Measurements from ENCODE around the gene ENTPD6. TPM values are rescaled to one million over a fixed set of nuclear protein-coding genes. Genes with fewer than 3 reads are reported as not detected.

ENTPD6 gene
- polyA plus RNA-seq, 3 donors = 36.2 to 120 (median 47.0) TPM

GRCh38 chr20:25176184-25176583, 19.3 kb upstream of the ENTPD6 start:
- intact Hi-C loops (cut with micrococcal nuclease) = no loop called here
- H3K36me3 Mint-ChIP-seq = no peaks in the 10 kb centered on the region
- H3K27me3 ChIP-seq (ENCODE audit: control insufficient read depth in 2 of 2, insufficient read depth in 2 of 2, low read length in 2 of 2) = peaks cover 3 to 10% of the 10 kb centered on the region in 2 donors
- no peaks in the 10 kb centered on the region for H3K4me1 Mint-ChIP-seq
- H3K9me3 Mint-ChIP-seq = peaks cover 0 to 6% (median 0%) of the 10 kb centered on the region in 7 donors
- no peak overlapping the region for H3K27ac Mint-ChIP-seq
- H4K20me1 ChIP-seq (ENCODE audit: insufficient read depth, low read length) = no peaks in the 10 kb centered on the region
- H3K4me1 ChIP-seq (ENCODE audit: control insufficient read depth in 1 of 2, insufficient read depth in 2 of 2, low read length in 2 of 2) = no peaks in the 10 kb centered on the region
- no peaks in the 10 kb centered on the region for H3K9me3 ChIP-seq (replicated peaks in 1 of 2; ENCODE audit: control insufficient read depth in 1 of 2, insufficient read depth in 1 of 2, low read length in 2 of 2)
- no peak overlapping the region for H3K4me2 ChIP-seq (replicated peaks; ENCODE audit: extremely low read depth, low read length, poor library complexity, severe bottlenecking)
- H3K27me3 Mint-ChIP-seq (ENCODE audit: low read depth in 3 of 3) = peaks cover 6 to 11% (median 9%) of the 10 kb centered on the region in 3 donors
- no peaks in the 10 kb centered on the region for H3K36me3 ChIP-seq (replicated peaks in 1 of 2; ENCODE audit: control insufficient read depth in 1 of 2, insufficient read depth in 2 of 2, low read length in 2 of 2)
- H3K4me3 Mint-ChIP-seq = no peak overlapping the region
- H3K9ac ChIP-seq (ENCODE audit: insufficient read depth, low read length, poor library complexity, severe bottlenecking) = no peak overlapping the region
- no peak for TF ChIP-seq CTCF (IDR thresholded peaks at IDR 0.05)
- no CpG with 5 or more reads among the region's 3 CpGs for WGBS (ENCODE audit: insufficient coverage)
- no peak overlapping the region for H3K27ac ChIP-seq (ENCODE audit: low read depth in 1 of 2, low read length in 2 of 2)
- DNase-seq = no peak
- H2AFZ ChIP-seq (ENCODE audit: insufficient read depth, low read depth, low read length, poor library complexity, severe bottlenecking) = no peak overlapping the region
- H3K4me3 ChIP-seq (replicated peaks in 1 of 3; ENCODE audit: low read depth in 2 of 3, low read length in 3 of 3) = no peak overlapping the region
- H3K79me2 ChIP-seq (ENCODE audit: insufficient read depth, low read length) = no peaks in the 10 kb centered on the region

GRCh38 chr20:25177890-25178321, 17.6 kb upstream of the ENTPD6 start:
- Histone ChIP-seq H3K4me3 (replicated peaks in 1 of 3; ENCODE audit: low read depth in 2 of 3, low read length in 3 of 3) (no peak overlapping the region), H3K27me3 (ENCODE audit: control insufficient read depth in 2 of 2, insufficient read depth in 2 of 2, low read length in 2 of 2) (peaks cover 3 to 10% of the 10 kb centered on the region in 2 donors), H3K36me3 (replicated peaks in 1 of 2; ENCODE audit: control insufficient read depth in 1 of 2, insufficient read depth in 2 of 2, low read length in 2 of 2) (no peaks in the 10 kb centered on the region), H3K9ac (ENCODE audit: insufficient read depth, low read length, poor library complexity, severe bottlenecking) (no peak overlapping the region), H2AFZ (ENCODE audit: insufficient read depth, low read depth, low read length, poor library complexity, severe bottlenecking) (no peak overlapping the region), H3K27ac (ENCODE audit: low read depth in 1 of 2, low read length in 2 of 2) (no peak overlapping the region), H3K79me2 (ENCODE audit: insufficient read depth, low read length) (no peaks in the 10 kb centered on the region), H3K4me2 (replicated peaks; ENCODE audit: extremely low read depth, low read length, poor library complexity, severe bottlenecking) (no peak overlapping the region), H3K4me1 (ENCODE audit: control insufficient read depth in 1 of 2, insufficient read depth in 2 of 2, low read length in 2 of 2) (no peaks in the 10 kb centered on the region), H4K20me1 (ENCODE audit: insufficient read depth, low read length) (no peaks in the 10 kb centered on the region), H3K9me3 (replicated peaks in 1 of 2; ENCODE audit: control insufficient read depth in 1 of 2, insufficient read depth in 1 of 2, low read length in 2 of 2) (no peaks in the 10 kb centered on the region)
- Mint-ChIP-seq H3K36me3 (no peaks in the 10 kb centered on the region), H3K27me3 (ENCODE audit: low read depth in 3 of 3) (peaks cover 3 to 9% (median 5%) of the 10 kb centered on the region in 3 donors), H3K9me3 (peaks cover 0 to 14% (median 7%) of the 10 kb centered on the region in 7 donors), H3K27ac (no peak overlapping the region), H3K4me3 (no peak overlapping the region), H3K4me1 (no peaks in the 10 kb centered on the region)
- WGBS (ENCODE audit: insufficient coverage) = 100% methylated on average over 2 of the region's 2 CpGs
- TF ChIP-seq CTCF (IDR thresholded peaks at IDR 0.05) = no peak
- DNase-seq = no peak
- intact Hi-C loops (cut with micrococcal nuclease) = no loop called here
